K562 (cell line): Measurements from ENCODE around the gene HSDL1. TPM values are rescaled to one million over a fixed set of nuclear protein-coding genes. Genes with fewer than 3 reads are reported as not detected.

Source experiments
- ATAC-seq: fragments of 200-7000 bp; cut with Tn5 transposase; 3 replicates; pipeline ENCODE4 v1.9.1; 2020; ENCODE audit warnings: moderate library complexity
- BruUV-seq: library from RNA; stranded (reverse); fragments of 400-500 nt; replicated peaks from 2 replicates; lab custom pipeline; 2021; lab: Mats Ljungman, UMichigan
- CTCF ChIA-PET: fragments of 300-600 bp; formaldehyde crosslinking; extraction: SDS; loops from one replicate; lab custom pipeline; 2021; ENCODE audit warnings: low intra/inter-chr PET ratio; lab: Yijun Ruan, JAX
- POLR2A ChIA-PET: fragments of 300-600, 350-650 bp; sonication (Branson Sonifier 250); formaldehyde crosslinking; extraction: SDS; loops from one replicate; lab custom pipeline; 2021; ENCODE audit warnings: antibody characterized with exemption, inconsistent platforms; lab: Yijun Ruan, JAX
- DNase-seq, 4 experiments: peaks; one replicate each; pipeline versions ENCODE4 v3.0.0 to v3.0.0-alpha.2; 2011 to 2018; ENCODE audit warnings: low spot score in 3 of 4, mixed read lengths in 3 of 4; ENCODE audit errors: extremely low read depth in 1 of 4
- FAIRE-seq: peaks from 2 replicates; lab custom pipeline; 2011; peaks lifted over from hg19 to GRCh38; lab: Jason Lieb, UNC
- H2AFZ ChIP-seq: 2 replicates; pipeline ENCODE4 v1.6.0; 2011; ENCODE audit warnings: low read depth, low read length, control low read depth, inconsistent platforms
- H3K27ac ChIP-seq: fragments of 200-600 bp; 3 replicates; pipeline ENCODE4 v1.8.0; 2011; ENCODE audit warnings: low read depth, mild to moderate bottlenecking, control low read depth, inconsistent platforms, low read length, moderate library complexity, mixed read lengths; ENCODE audit errors: extremely low read depth
- H3K27me3 ChIP-seq, 2 experiments: fragments of 300-600 bp in 1 of 2; 2 replicates in 1 of 2; 3 replicates in 1 of 2; pipeline versions ENCODE4 v1.6.0 to v1.8.0; 2011; ENCODE audit warnings: inconsistent platforms in 2 of 2, low read length in 2 of 2, mild to moderate bottlenecking in 1 of 2, mixed read lengths in 1 of 2, moderate library complexity in 1 of 2; ENCODE audit not compliant: control insufficient read depth in 2 of 2, insufficient read depth in 2 of 2
- H3K36me3 ChIP-seq: fragments of 300-600 bp; 3 replicates; pipeline ENCODE4 v1.8.0; 2011; ENCODE audit warnings: mild to moderate bottlenecking, low read length, inconsistent platforms; ENCODE audit not compliant: control insufficient read depth, insufficient read depth
- H3K4me1 ChIP-seq, 2 experiments: fragments of 200-600 bp in 1 of 2; replicated peaks in 1 of 2; 2 replicates in 1 of 2; 3 replicates in 1 of 2; pipeline versions ENCODE4 v1.5.1 to v1.8.0; 2011; ENCODE audit warnings: inconsistent platforms in 2 of 2, low read length in 2 of 2, mild to moderate bottlenecking in 1 of 2, mixed read lengths in 1 of 2, moderate library complexity in 1 of 2; ENCODE audit not compliant: control insufficient read depth in 2 of 2, insufficient read depth in 2 of 2
- H3K4me2 ChIP-seq: 2 replicates; pipeline ENCODE4 v1.6.1; 2011; ENCODE audit warnings: low read length, control low read depth, inconsistent platforms, mixed read lengths; ENCODE audit not compliant: insufficient read depth
- H3K4me3 ChIP-seq: fragments of 200-600 bp; sonication (generic), shearing (Covaris generic); 2 replicates; pipeline ENCODE4 v1.5.1; 2016; ENCODE audit warnings: control low read depth, inconsistent platforms
- H3K79me2 ChIP-seq: fragments of 200-600 bp; 3 replicates; pipeline ENCODE4 v1.8.0; 2011; ENCODE audit warnings: low read length, inconsistent platforms; ENCODE audit not compliant: control insufficient read depth, insufficient read depth
- H3K9ac ChIP-seq, 2 experiments: 2 replicates each; pipeline versions ENCODE4 v1.6.0 to v1.6.1; 2011; ENCODE audit warnings: low read depth in 2 of 2, low read length in 2 of 2, control low read depth in 1 of 2, inconsistent platforms in 1 of 2, mild to moderate bottlenecking in 1 of 2, mixed read lengths in 1 of 2; ENCODE audit not compliant: insufficient read depth in 1 of 2
- H3K9me1 ChIP-seq: one replicate; pipeline ENCODE4 v1.6.0; 2011; ENCODE audit warnings: inconsistent platforms, mild to moderate bottlenecking, low read length, moderate library complexity; ENCODE audit not compliant: control insufficient read depth, insufficient read depth
- H3K9me3 ChIP-seq: replicated peaks from 2 replicates; pipeline ENCODE4 v1.5.1; 2011; ENCODE audit warnings: low read depth, low read length, inconsistent platforms; ENCODE audit not compliant: control insufficient read depth, insufficient read depth
- H4K20me1 ChIP-seq: replicated peaks from 2 replicates; pipeline ENCODE4 v1.6.1; 2011; ENCODE audit warnings: low read length, inconsistent platforms, mixed read lengths; ENCODE audit not compliant: control insufficient read depth, insufficient read depth
- CREB3L1 ChIP-seq: fragments of 450-650 bp; IDR thresholded peaks from 2 replicates; pipeline ENCODE4 v1.6.1; 2014; ENCODE audit warnings: low read depth, mild to moderate bottlenecking, moderate library complexity, borderline replicate concordance
- CREM ChIP-seq: IDR thresholded peaks from 2 replicates; pipeline ENCODE4 v1.6.1; 2014; ENCODE audit warnings: antibody characterized with exemption, low read depth
- DDX20 ChIP-seq: fragments of 450-650 bp; IDR thresholded peaks from 2 replicates; pipeline ENCODE4 v1.6.1; 2016; ENCODE audit warnings: missing genetic modification characterization, low read depth, mild to moderate bottlenecking, missing compliant biosample characterization, moderate library complexity
- FOSL1 ChIP-seq: fragments of 200-800 bp; sonication (Bioruptor generic); conservative IDR thresholded peaks from 2 replicates; pipeline ENCODE4 v1.6.1; 2016; ENCODE audit warnings: missing genetic modification characterization, missing compliant biosample characterization
- FOXM1 ChIP-seq, 2 experiments: fragments of 450-650 bp in 1 of 2; sonication (generic) in 1 of 2; formaldehyde crosslinking in 1 of 2; IDR thresholded peaks; 2 replicates each; pipeline versions ENCODE4 v1.6.1 to v1.9.0; 2017 to 2022; ENCODE audit warnings: low read depth in 2 of 2, mild to moderate bottlenecking in 2 of 2, missing genetic modification reagents in 1 of 2, moderate library complexity in 1 of 2
- FOXP1 ChIP-seq: sonication (generic); formaldehyde crosslinking; IDR thresholded peaks from 2 replicates; pipeline ENCODE4 v1.8.0; 2022; ENCODE audit warnings: mild to moderate bottlenecking, missing genetic modification reagents
- GTF2B ChIP-seq: IDR thresholded peaks from 2 replicates; pipeline ENCODE4 v1.6.1; 2011; ENCODE audit not compliant: insufficient read length; ENCODE audit errors: extremely low read depth
- NR1H2 ChIP-seq: sonication (generic); formaldehyde crosslinking; IDR thresholded peaks from 2 replicates; pipeline ENCODE4 v1.4.0; 2020; ENCODE audit warnings: mild to moderate bottlenecking, missing genetic modification reagents
- SIN3B ChIP-seq: fragments of 450-650 bp; IDR thresholded peaks from 2 replicates; pipeline ENCODE4 v1.6.1; 2017; ENCODE audit warnings: low read depth, mild to moderate bottlenecking, moderate library complexity
- SIRT6 ChIP-seq: IDR thresholded peaks from one replicate; pipeline ENCODE4 v1.6.1; 2012; ENCODE audit warnings: low read depth, mild to moderate bottlenecking, control low read depth, inconsistent platforms, low read length, moderate library complexity
- WGBS: fragments of 100-300 bp; shearing (Covaris generic); methylation state at CpG from one replicate; pipeline ENCODE4 v1.1.6; 2016; ENCODE audit warnings: low coverage, mixed read lengths; ENCODE audit not compliant: insufficient coverage; ENCODE audit errors: missing lambda C conversion rate; 5-methylcytosine and 5-hydroxymethylcytosine counted together
- in situ Hi-C: fragments of 300-500 bp; cut with MboI; formaldehyde crosslinking; loops from 4 replicates; pipeline ENCODE4 v1.15.0; 2018; ENCODE audit warnings: inconsistent platforms, mixed read lengths
- intact Hi-C: fragments of 100-400 bp; cut with micrococcal nuclease; formaldehyde crosslinking; loops from 2 replicates; pipeline ENCODE4 v1.14.2; 2022
- polyA plus RNA-seq, 8 experiments: library from polyadenylated mRNA; depleted of rRNA in 4 of 8; stranded (reverse) in 5 of 8; unstranded in 3 of 8; fragments of >200 nt; fragmentation: Nextera tagmentation in 2 of 8; fragmentation: Illumina TruSeq in 1 of 8; extraction: Ambion mirVana in 2 of 8; extraction: Trizol in 1 of 8; gene quantifications; 2 replicates each; pipeline versions ENCODE4 v1.2.1 to v1.2.3, GENCODE V29; 2011 to 2014; ENCODE audit warnings: inconsistent platforms in 1 of 8, missing spikeins in 1 of 8
- total RNA-seq, 7 experiments: library from RNA; depleted of rRNA in 6 of 7; stranded (reverse); fragments of >200 nt in 6 of 7; fragmentation: Illumina TruSeq in 2 of 7; extraction: Trizol in 2 of 7; gene quantifications; 2 replicates each; pipeline versions ENCODE4 v1.2.1 to v1.2.3, GENCODE V29; 2011 to 2021; ENCODE audit warnings: low replicate concordance in 1 of 7

Gene HSDL1
- total and polyA plus RNA-seq, 9 of the 15 experiments (the other 6 are each of a cell fraction or from before 2014, with no cell fraction given) = 14.8 to 41.2 (median 27.7) TPM

GRCh38 chr16:84153660-84154214 lies 8.8 kb upstream of the HSDL1 start (continued):
- TF ChIP-seq CREB3L1 = no peak
- 0 out of 2 replicates have a peak, but pooled peaks have one; percentile 3 for TF ChIP-seq CREM
- TF ChIP-seq FOXP1 (CRISPR knock-in tag) = no peak
- TF ChIP-seq DDX20 (tag) = no peak
- peak; percentile 57 for TF ChIP-seq FOSL1 (tag)
- no peak for TF ChIP-seq FOXM1 (IDR thresholded peaks at IDR 0.05; ENCODE audit: low read depth)
- TF ChIP-seq FOXM1 (CRISPR knock-in tag; IDR thresholded peaks at IDR 0.05; ENCODE audit: low read depth) = no peak
- TF ChIP-seq GTF2B = no peak

- Histone ChIP-seq H3K4me2 (no peak overlapping the region), H2AFZ (no peak overlapping the region), H3K36me3 (no peaks in the 10 kb centered on the region), H3K9ac (no peak overlapping the region), H4K20me1 (no peaks in the 10 kb centered on the region), H3K9me1 (no peaks in the 10 kb centered on the region), H3K4me3 (no peak overlapping the region), H3K4me1 (no peaks in the 10 kb centered on the region), H3K9me3 (no peaks in the 10 kb centered on the region), H3K27me3 (peaks cover 11 to 42% of the 10 kb centered on the region in 2 experiments), H3K27ac (no peak overlapping the region), H3K79me2 (no peaks in the 10 kb centered on the region)
- DNase-seq (no peak), ATAC-seq (no peak; the same call in 2 of the 3 replicates), FAIRE-seq (no peak)
- no TSS peak for BruUV-seq
- intact Hi-C loops = no loop called here
- in situ Hi-C loops = no loop called here
- no peak for TF ChIP-seq NR1H2
- TF ChIP-seq SIRT6 = no peak
- TF ChIP-seq SIN3B = no peak
- 16% methylated on average over 3 of the region's 3 CpGs for WGBS
- ChIA-PET CTCF (no interaction called here), POLR2A (interaction anchor here (0.6 to 2.3 kb wide), 5 partner anchors 12 to 1217 kb away, joined by 3 to 10 read pairs (median 4); partner anchors contain the start of gene MBTPS1)
Observed at GRCh38 chr16:84150926-84151325, 5.9 kb upstream of the HSDL1 start.
